LNCAP (cell line): ENCODE data around the gene PTGDR.

ENCODE experiments used
- TF ChIP-seq, protein P1 (sequence below): fragments of 450-650 bp; IDR thresholded peaks from 2 replicates; pipeline ENCODE4 v1.5.1; 2017; ENCODE audit warnings: mild to moderate bottlenecking

Gene PTGDR

DNA sequence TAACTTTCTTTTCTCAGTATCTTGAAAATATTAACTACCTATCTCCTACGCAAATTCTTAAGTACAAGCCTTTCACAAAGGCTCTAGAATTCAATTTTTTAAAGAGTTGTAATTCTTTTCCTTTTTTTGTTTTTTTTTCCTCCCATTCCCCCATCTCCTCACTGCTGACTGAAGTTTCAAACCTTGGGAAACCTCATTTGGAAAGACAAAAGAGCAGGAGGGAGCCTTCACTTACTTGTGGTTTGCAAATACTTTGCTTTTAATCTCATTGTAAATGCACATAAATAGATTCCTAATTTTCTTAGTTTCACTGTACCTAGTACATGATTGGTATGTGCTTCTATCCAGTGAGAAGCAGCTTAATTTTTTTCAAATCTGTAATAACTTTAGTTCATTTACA, 15.8 kb upstream of the PTGDR start:
- TF ChIP-seq, protein P1, sequence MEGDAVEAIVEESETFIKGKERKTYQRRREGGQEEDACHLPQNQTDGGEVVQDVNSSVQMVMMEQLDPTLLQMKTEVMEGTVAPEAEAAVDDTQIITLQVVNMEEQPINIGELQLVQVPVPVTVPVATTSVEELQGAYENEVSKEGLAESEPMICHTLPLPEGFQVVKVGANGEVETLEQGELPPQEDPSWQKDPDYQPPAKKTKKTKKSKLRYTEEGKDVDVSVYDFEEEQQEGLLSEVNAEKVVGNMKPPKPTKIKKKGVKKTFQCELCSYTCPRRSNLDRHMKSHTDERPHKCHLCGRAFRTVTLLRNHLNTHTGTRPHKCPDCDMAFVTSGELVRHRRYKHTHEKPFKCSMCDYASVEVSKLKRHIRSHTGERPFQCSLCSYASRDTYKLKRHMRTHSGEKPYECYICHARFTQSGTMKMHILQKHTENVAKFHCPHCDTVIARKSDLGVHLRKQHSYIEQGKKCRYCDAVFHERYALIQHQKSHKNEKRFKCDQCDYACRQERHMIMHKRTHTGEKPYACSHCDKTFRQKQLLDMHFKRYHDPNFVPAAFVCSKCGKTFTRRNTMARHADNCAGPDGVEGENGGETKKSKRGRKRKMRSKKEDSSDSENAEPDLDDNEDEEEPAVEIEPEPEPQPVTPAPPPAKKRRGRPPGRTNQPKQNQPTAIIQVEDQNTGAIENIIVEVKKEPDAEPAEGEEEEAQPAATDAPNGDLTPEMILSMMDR = no peak

DNA sequence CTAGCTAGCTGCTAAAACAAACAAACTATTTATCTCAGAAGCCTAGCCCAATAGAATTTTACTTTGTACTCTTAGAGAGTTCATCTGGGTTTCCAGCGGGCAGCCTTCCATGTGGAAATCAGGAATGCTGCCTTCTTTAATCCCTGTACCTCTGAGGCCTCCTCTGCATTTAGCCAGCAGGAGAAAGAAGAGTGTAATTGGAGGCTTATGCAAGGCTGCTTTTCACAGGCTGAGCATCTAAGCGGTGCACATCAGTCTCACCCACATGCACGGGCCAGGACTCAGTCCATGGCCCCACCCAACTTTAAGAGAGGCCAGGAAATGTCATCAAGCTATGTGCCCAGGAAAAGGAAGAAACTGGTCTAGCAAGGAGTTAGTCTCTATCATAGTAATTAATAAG, 14.0 kb upstream of the PTGDR start:
- TF ChIP-seq, protein P1 = no peak

DNA sequence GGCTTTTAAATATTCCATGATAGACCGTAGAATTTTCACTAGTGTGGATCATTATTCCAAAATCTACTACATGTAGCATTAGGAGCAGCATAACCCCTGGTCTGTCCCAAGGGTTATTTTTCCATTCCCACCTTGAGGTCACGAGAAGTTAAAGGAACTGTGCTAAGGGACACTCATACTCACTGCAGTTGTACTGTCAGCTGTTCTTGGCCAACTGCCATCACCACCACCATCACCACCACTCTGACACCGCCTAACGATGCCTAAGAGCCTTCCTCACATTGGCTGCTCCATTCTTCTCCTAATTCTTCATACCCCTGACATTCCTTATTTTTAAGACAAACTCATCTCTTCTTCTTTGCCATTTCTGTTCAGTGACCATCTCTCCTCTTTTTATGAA, 13.4 kb upstream of the PTGDR start:
- TF ChIP-seq, protein P1 = no peak

DNA sequence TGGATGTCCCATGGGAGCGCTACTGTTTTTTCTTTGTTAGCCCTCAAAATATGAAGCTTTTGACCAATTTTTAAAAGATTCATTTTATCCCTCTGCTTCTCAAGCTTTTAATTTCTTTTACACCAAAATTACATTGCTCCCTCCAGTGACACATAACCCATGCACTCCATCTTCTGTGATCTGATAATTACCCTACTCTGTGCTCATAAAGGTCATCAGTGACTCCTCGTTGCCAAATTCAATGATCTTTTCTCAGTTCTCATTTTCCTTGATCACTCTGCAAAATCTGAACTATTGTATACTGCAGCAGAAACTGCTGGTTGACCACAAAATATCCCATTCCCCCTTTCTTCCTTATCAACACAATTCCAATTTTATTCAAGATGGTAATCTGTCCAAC, 8.7 kb upstream of the PTGDR start:
- TF ChIP-seq, protein P1 = no peak

DNA sequence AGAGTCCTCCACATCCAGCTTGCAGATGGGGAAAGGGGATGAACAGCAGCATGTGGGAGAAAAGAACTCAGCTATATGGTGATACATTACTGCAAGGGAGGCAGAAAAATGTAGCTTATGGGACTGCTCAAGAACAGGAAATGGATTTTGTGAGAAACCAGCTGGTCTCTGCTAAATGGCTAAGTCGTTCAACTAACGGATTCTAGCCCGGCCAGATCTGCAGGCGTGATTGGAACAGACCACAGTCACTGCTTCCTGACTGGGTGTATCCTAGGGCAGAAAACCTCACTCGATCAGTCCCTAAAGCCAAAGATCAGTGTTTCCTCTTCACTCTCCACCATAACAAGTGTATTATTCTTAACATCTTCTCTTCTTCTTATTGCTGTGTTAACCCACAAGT, 8.1 kb upstream of the PTGDR start:
- TF ChIP-seq, protein P1 = no peak

DNA sequence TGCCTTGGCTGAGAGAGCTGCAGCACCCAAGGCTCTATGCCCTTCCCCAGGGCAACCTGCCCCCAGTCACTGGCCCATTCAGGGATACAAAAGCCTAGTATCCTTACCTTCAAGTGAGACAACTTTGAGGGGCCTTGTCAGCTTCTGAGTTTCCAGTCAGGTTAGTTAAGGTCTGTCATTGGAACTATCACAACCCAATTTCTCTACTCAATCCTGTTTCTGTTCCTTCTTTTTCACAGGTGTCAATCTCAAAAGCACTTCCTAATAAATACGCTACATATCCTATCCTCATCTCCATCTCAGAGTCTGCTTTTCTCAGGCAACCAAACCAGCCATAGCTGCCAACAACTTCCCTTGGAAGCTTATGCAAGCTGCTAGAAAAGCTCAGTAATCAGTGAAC, 4.9 kb upstream of the PTGDR start:
- TF ChIP-seq, protein P1 = no peak

DNA sequence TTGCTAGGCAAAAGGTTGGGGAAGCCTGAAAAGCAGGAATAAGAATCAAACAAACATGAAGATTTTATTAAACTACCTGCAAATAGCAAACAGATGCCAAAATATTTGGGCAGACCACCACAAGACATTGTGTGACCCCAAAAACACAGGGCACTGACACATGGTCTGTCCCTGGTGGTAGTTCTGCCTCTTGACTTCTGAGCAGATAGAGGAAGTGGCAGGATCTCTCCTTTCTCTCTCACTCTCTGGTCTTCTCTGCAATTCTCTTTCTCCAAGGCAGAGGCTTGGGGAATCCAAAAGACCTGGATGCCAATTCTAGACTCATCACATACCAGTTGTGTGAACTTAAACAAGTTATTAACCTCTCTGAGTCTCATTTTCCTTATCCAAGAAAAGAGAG, 4.3 kb upstream of the PTGDR start:
- TF ChIP-seq, protein P1 = no peak

DNA sequence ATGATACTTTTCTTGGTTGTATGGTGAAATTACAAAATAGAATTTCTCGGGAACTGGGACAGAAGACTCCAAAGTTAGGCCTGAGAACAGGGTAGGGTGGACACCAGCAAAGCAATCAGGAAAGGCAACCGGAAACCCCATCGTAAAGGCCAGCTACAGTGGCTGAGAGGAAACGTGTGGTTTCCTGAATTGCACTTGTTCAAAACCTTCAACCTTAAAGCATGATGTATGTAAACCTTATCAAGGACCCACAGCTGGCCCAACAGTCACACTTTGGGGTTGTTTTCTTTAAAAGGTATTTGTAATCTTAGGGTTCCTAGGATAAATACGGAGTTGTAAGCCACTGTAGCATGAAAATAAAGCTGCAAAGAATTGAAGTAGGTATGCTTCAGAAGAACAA, 2.2 kb upstream of the PTGDR start:
- TF ChIP-seq, protein P1 = no peak
